Measurements from ENCODE around the gene REG3G.

REG3G gene

GRCh38 chr2:79025421-79025820 is at the start of gene REG3G:
Gene REG3G (plus strand): TSS chr2:79025702. CDS start chr2:79026094, 392 bp downstream.
- no peak for DNase-seq

- DNase-seq = no peak
Observed at GRCh38 chr2:78977661-78978145, 47.8 kb upstream of the REG3G start.

GRCh38 chr2:78978340-78978739 is 47.2 kb upstream of the REG3G start:
- no peak for DNase-seq

GRCh38 chr2:78979380-78980151 is 45.9 kb upstream of the REG3G start:
- peak; percentile 80 for DNase-seq

GRCh38 chr2:78980152-78980465 is 45.4 kb upstream of the REG3G start:
- DNase-seq = no peak

- DNase-seq = no peak
Observed at GRCh38 chr2:78980871-78981270, 44.6 kb upstream of the REG3G start.

GRCh38 chr2:78982638-78983330 is 42.7 kb upstream of the REG3G start:
- DNase-seq = no peak

- no peak for DNase-seq
Observed at GRCh38 chr2:78984386-78984785, 41.1 kb upstream of the REG3G start.

- DNase-seq = no peak
Observed at GRCh38 chr2:78985558-78985957, 39.9 kb upstream of the REG3G start.

- no peak for DNase-seq
Observed at GRCh38 chr2:78989051-78989450, 36.5 kb upstream of the REG3G start.

GRCh38 chr2:78992451-78992806 is 33.1 kb upstream of the REG3G start:
- peak; percentile 78 for DNase-seq

GRCh38 chr2:78992807-78993517 is 32.5 kb upstream of the REG3G start:
- DNase-seq = peak; percentile 78

GRCh38 chr2:78993518-78994148 is 31.9 kb upstream of the REG3G start:
- DNase-seq = no peak

- DNase-seq = no peak
Observed at GRCh38 chr2:78994789-78995188, 30.7 kb upstream of the REG3G start.

GRCh38 chr2:78999406-78999805 is 26.1 kb upstream of the REG3G start:
- peak; percentile 7 for DNase-seq

- DNase-seq = no peak
Observed at GRCh38 chr2:79000008-79000576, 25.4 kb upstream of the REG3G start.

- no peak for DNase-seq
Observed at GRCh38 chr2:79001285-79001684, 24.2 kb upstream of the REG3G start.

GRCh38 chr2:79004680-79005079 is 20.8 kb upstream of the REG3G start:
- no peak for DNase-seq

- DNase-seq = no peak
Observed at GRCh38 chr2:79005216-79005615, 20.3 kb upstream of the REG3G start.

GRCh38 chr2:79009388-79009787 is 16.1 kb upstream of the REG3G start:
- no peak for DNase-seq

- no peak for DNase-seq
Observed at GRCh38 chr2:79011496-79011895, 14.0 kb upstream of the REG3G start.

GRCh38 chr2:79013629-79014028 is 11.9 kb upstream of the REG3G start:
- DNase-seq = no peak

- DNase-seq = no peak
Observed at GRCh38 chr2:79016342-79016741, 9.2 kb upstream of the REG3G start.

All from NCI-H510A treated with DMSO at 0.1 percent for 48 hours (cell line).